Fibroblast of mammary gland (primary cell): Measurements from ENCODE around the gene TLE4.
A peak's percentile ranks its signal among the peaks of the same experiment; 100 is the strongest.
"Not testable (repeated sequence)": the region's sequence is repeated elsewhere in the genome, so short reads cannot be mapped to it uniquely, and the experiment has no call there.

Source experiments
- DNase-seq: peaks from one replicate; pipeline ENCODE4 v3.0.0-alpha.2; 2010; ENCODE audit warnings: low read depth
- H3K4me3 ChIP-seq: 2 replicates; pipeline ENCODE4 v1.5.1; 2011; ENCODE audit warnings: low read depth, mild to moderate bottlenecking, low read length, moderate library complexity; ENCODE audit not compliant: control insufficient read depth
- CTCF ChIP-seq: conservative IDR thresholded peaks from 2 replicates; pipeline ENCODE4 v1.5.1; 2011; ENCODE audit warnings: low read depth, low read length, inconsistent platforms; ENCODE audit not compliant: control insufficient read depth, insufficient read depth

TLE4 gene

GRCh38 chr9:79600466-79600865 lies 28.7 kb downstream of the TLE4 start:
- no peak for TF ChIP-seq CTCF

GRCh38 chr9:79603222-79603920 lies 31.6 kb downstream of the TLE4 start:
- H3K4me3 ChIP-seq: no peak overlapping the region
- TF ChIP-seq CTCF: no peak
- DNase-seq: no peak

More at GRCh38 chr9:79600466-79600865, 28.7 kb downstream of the TLE4 start:
- no peak overlapping the region for H3K4me3 ChIP-seq
- no peak for DNase-seq

DNA sequence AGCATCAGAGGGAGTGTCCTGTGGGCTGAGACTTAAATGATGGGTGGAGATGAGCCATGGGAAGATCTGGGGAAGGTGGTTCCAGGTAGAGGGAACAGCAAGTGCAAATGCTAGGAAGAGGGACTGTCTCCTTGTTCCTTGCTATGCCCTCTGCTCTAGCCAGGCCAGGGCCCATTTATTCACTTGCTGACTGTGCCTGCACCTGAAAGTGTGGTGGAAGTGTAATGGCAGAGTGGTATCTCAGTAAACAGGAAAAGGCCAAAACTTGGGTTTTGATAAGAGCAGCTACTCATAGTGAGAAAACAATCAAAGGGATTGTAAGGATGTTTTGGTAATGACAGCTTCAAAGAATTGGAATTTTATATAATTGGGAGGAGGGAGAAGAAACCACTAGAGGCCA lies 32.4 kb downstream of the TLE4 start:
- no peak overlapping the region for H3K4me3 ChIP-seq
- TF ChIP-seq CTCF: no peak
- DNase-seq: no peak

DNA sequence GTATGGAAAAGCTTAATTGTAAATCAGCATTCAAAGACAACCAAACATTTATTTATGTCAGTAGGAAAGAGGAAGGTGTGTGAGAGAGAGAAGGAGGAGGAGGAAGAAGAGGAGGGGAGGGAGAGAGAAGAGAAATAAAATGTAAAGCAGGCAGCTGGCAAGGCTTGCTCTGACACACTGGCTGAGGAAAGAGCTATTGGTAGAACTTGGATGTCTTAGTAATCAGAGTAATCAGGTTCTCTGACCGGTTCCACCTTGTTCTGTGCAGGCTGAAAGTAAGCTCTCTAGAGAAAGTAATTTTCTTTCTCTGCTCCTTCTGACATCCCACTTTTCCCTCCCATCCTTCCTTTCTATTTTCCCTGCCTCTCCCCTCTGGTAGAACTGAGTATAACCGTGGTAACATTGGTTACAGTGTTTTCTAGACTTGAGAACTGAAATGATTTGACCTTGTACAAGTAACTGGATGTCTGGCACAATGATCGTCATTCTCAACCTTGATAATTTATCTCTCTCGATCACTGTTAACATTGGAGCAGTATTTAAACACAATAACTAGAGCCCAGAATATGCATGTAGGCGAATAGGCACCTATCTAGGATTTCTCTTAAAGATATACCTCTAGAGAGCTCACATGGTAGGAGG lies 33.3 kb downstream of the TLE4 start:
- no peak for DNase-seq
- no peak for TF ChIP-seq CTCF
- no peak overlapping the region for H3K4me3 ChIP-seq

- not testable (repeated sequence) for DNase-seq, H3K4me3 ChIP-seq
Observed at GRCh38 chr9:79606529-79606928, 34.8 kb downstream of the TLE4 start.

DNA sequence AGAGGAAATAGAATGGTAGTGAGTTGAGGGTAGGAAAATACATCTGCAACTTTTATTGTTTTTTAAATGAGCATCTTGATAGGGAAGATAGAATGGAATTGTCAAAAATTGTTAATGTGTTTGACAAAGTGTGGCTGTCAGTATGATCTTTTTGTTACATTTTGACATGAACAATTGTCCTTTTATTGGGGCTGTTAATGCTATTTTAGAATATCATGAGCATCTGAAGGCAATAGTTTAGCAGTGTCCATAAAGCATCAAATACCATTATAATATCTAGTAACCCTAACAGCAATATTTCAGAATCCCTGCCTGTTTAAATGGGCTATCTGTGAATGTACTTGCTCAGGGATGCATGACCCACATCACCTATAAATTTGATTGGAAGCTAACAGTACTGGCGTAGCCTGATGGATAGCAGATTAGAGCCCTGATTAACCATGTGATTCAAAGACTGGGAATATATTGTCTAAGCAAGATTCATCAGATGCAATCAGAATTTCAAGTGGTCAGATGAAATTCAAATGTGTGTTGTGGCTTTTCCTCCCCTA lies 37.8 kb downstream of the TLE4 start:
- no peak overlapping the region for H3K4me3 ChIP-seq
- TF ChIP-seq CTCF: no peak
- no peak for DNase-seq

- no peak overlapping the region for H3K4me3 ChIP-seq
- DNase-seq: peak; percentile 77
- TF ChIP-seq CTCF: no peak
Observed at GRCh38 chr9:79610019-79610631, 38.4 kb downstream of the TLE4 start.
